Keratinocyte (primary cell): ENCODE measurements around the gene CCN5. TPM values are rescaled to one million over a fixed set of nuclear protein-coding genes. Genes with fewer than 3 reads are reported as not detected.

ENCODE experiments used
- DNase-seq: peaks from one replicate; pipeline ENCODE4 v3.0.0-alpha.2; 2011; ENCODE audit warnings: low read depth, missing footprints, low spot score
- FAIRE-seq: peaks from 2 replicates; lab custom pipeline; 2011; peaks lifted over from hg19 to GRCh38; lab: Jason Lieb, UNC
- H2AFZ ChIP-seq: 2 replicates; pipeline ENCODE4 v1.6.0; 2012; ENCODE audit warnings: low read length, control low read depth, inconsistent platforms; ENCODE audit not compliant: control insufficient read depth
- H3K27ac ChIP-seq: 2 replicates; pipeline ENCODE4 v1.5.1; 2011; ENCODE audit warnings: low read length; ENCODE audit not compliant: control insufficient read depth, insufficient read depth
- H3K27me3 ChIP-seq: 3 replicates; pipeline ENCODE4 v1.6.0; 2011; ENCODE audit warnings: low read length; ENCODE audit not compliant: control insufficient read depth, insufficient read depth; ENCODE audit errors: extremely low read depth
- H3K36me3 ChIP-seq, 2 experiments: 2 replicates in 1 of 2; 3 replicates in 1 of 2; pipeline ENCODE4 v1.5.1; 2011; ENCODE audit warnings: low read length in 2 of 2, mild to moderate bottlenecking in 1 of 2; ENCODE audit not compliant: control insufficient read depth in 2 of 2, insufficient read depth in 2 of 2; ENCODE audit errors: extremely low read depth in 1 of 2
- H3K4me1 ChIP-seq: 3 replicates; pipeline ENCODE4 v1.5.1; 2011; ENCODE audit warnings: low read length; ENCODE audit not compliant: control insufficient read depth, insufficient read depth; ENCODE audit errors: extremely low read depth
- H3K4me2 ChIP-seq: 3 replicates; pipeline ENCODE4 v1.6.0; 2011; ENCODE audit warnings: low read depth, low read length; ENCODE audit not compliant: control insufficient read depth, insufficient read depth; ENCODE audit errors: extremely low read depth
- H3K4me3 ChIP-seq, 3 experiments: fragments of 200-600 bp in 1 of 3; sonication (generic) in 1 of 3; 2 replicates in 2 of 3; 3 replicates in 1 of 3; pipeline ENCODE4 v1.5.1; 2011 to 2016; ENCODE audit warnings: low read length in 3 of 3, mild to moderate bottlenecking in 3 of 3, control low read depth in 2 of 3, inconsistent platforms in 1 of 3, low read depth in 1 of 3, mixed read lengths in 1 of 3, mixed run types in 1 of 3, moderate library complexity in 1 of 3; ENCODE audit not compliant: control insufficient read depth in 2 of 3, insufficient read depth in 2 of 3; ENCODE audit errors: extremely low read depth in 1 of 3
- H3K79me2 ChIP-seq: 2 replicates; pipeline ENCODE4 v1.6.0; 2012; ENCODE audit warnings: low read length; ENCODE audit not compliant: control insufficient read depth, insufficient read depth
- H3K9ac ChIP-seq: 3 replicates; pipeline ENCODE4 v1.6.0; 2011; ENCODE audit warnings: low read length; ENCODE audit not compliant: control insufficient read depth, insufficient read depth; ENCODE audit errors: extremely low read depth
- H3K9me1 ChIP-seq: 3 replicates; pipeline ENCODE4 v1.6.0; 2011; ENCODE audit warnings: low read length; ENCODE audit not compliant: control insufficient read depth, insufficient read depth; ENCODE audit errors: extremely low read depth
- H3K9me3 ChIP-seq: 2 replicates; pipeline ENCODE4 v1.5.1; 2012; ENCODE audit warnings: low read depth, low read length; ENCODE audit not compliant: control insufficient read depth
- H4K20me1 ChIP-seq: 3 replicates; pipeline ENCODE4 v1.6.0; 2011; ENCODE audit warnings: low read length; ENCODE audit not compliant: control insufficient read depth, insufficient read depth; ENCODE audit errors: extremely low read depth
- EZH2 ChIP-seq: IDR thresholded peaks from one replicate; pipeline ENCODE4 v1.6.1; 2012; ENCODE audit warnings: inconsistent platforms, mild to moderate bottlenecking, low read length, moderate library complexity
- dilution Hi-C: fragments of 300-500 bp; cut with MboI; formaldehyde crosslinking; loops from one replicate; pipeline ENCODE4 v1.7.0; 2020; ENCODE audit warnings: low sequenced_read_pairs; ENCODE audit not compliant: extremely low pct_ligation_motif_present
- polyA plus RNA-seq, 5 experiments: library from polyadenylated mRNA; depleted of rRNA in 3 of 5; stranded (reverse) in 3 of 5; stranded (forward) in 1 of 5; unstranded in 1 of 5; fragments of >200 nt; gene quantifications; 1 replicate in 1 of 5; 2 replicates in 3 of 5; 3 replicates in 1 of 5; pipeline versions ENCODE4 v1.2.1 to v1.2.3, GENCODE V29; 2011 to 2012; ENCODE audit warnings: missing spikeins in 2 of 5, low read depth in 1 of 5, low replicate concordance in 1 of 5
- TF ChIP-seq, protein P1 (sequence below), 3 experiments: IDR thresholded peaks in 1 of 3; conservative IDR thresholded peaks in 1 of 3; optimal IDR thresholded peaks in 1 of 3; 2 replicates in 2 of 3; 3 replicates in 1 of 3; pipeline versions ENCODE3 to v1.5.1; 2011; ENCODE audit warnings: low read length in 3 of 3, mild to moderate bottlenecking in 3 of 3, moderate library complexity in 2 of 3, control low read depth in 1 of 3, inconsistent platforms in 1 of 3; ENCODE audit not compliant: insufficient read depth in 2 of 3; ENCODE audit errors: extremely low read depth in 1 of 3

CCN5 gene
- polyA plus RNA-seq, 1 donor (not counting 4 experiments of a cell fraction or from before 2014, with no cell fraction given) = not detected

DNA sequence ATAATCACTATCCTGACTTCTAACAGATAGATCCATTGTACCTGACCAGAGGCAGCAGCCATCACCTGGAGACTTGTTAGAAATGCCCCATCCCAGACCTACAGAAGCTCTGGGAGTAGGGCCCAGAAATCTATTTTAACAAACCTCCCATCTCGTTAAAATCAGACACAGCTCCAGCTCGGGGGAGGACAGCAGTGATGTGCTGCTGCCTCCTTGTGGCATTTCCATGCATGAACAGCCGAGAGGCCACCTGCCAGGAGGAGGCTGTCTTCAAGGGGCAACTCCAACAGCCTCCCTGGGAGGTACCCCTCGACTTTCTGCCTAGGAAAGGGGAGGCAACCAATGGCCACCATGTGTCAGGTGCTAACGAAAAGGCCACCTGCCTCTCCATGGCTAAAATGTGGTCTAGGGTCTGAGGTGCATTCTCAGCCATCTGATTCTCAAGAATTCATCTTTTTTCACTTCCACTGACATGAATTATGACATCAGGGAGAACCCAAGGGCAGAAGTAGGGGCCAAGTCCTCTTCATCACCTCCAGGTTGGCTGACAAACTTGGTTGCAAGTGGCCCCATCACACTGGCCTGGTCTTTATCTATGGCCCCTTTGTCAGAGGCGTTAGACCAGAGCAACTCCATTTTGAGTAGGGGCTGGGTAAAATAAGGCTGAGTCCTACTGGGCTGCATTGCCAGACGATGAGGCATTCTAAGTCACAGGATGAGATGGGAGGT, 18.3 kb downstream of the CCN5 start:
- no peak overlapping the region for H2AFZ ChIP-seq

DNA sequence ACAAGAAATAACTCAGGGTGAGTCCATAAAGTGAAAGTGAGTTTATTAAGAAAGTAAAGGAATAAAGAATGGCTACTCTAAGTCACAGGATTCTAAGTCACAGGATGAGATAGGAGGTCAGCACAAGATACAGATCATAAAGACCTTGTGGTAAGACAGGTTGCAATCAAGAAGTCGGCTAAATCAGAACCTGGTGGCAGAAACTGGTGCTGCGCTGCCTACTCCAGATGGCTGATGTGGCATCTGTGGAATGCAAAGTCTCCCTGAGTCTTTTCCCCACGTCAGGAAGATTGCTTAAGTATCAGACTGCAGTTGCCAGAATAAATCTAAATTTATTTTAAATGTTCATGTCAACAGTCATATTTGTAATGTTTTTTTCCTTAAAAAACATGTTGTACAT, 19.8 kb downstream of the CCN5 start:
- Histone ChIP-seq H3K9me3 (no peaks in the 10 kb centered on the region), H3K4me3 (no peak overlapping the region), H3K36me3 (no peaks in the 10 kb centered on the region), H3K27me3 (no peaks in the 10 kb centered on the region), H4K20me1 (no peaks in the 10 kb centered on the region), H3K79me2 (no peaks in the 10 kb centered on the region), H3K4me1 (peaks cover 17% of the 10 kb centered on the region), H2AFZ (no peak overlapping the region), H3K9me1 (no peaks in the 10 kb centered on the region), H3K4me2 (no peak overlapping the region), H3K9ac (no peak overlapping the region), H3K27ac (no peak overlapping the region)
- TF ChIP-seq, protein P1, sequence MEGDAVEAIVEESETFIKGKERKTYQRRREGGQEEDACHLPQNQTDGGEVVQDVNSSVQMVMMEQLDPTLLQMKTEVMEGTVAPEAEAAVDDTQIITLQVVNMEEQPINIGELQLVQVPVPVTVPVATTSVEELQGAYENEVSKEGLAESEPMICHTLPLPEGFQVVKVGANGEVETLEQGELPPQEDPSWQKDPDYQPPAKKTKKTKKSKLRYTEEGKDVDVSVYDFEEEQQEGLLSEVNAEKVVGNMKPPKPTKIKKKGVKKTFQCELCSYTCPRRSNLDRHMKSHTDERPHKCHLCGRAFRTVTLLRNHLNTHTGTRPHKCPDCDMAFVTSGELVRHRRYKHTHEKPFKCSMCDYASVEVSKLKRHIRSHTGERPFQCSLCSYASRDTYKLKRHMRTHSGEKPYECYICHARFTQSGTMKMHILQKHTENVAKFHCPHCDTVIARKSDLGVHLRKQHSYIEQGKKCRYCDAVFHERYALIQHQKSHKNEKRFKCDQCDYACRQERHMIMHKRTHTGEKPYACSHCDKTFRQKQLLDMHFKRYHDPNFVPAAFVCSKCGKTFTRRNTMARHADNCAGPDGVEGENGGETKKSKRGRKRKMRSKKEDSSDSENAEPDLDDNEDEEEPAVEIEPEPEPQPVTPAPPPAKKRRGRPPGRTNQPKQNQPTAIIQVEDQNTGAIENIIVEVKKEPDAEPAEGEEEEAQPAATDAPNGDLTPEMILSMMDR (optimal IDR thresholded peaks at IDR 0.05 in 1 of 3, IDR thresholded peaks at IDR 0.05 in 1 of 3, conservative IDR thresholded peaks at IDR 0.05 in 1 of 3; ENCODE audit: extremely low read depth in 1 of 3, insufficient read depth in 2 of 3, low read length in 3 of 3) = peak in 2 of 3 experiments; percentile 28 to 35
- no peak for TF ChIP-seq EZH2
- FAIRE-seq (no peak), DNase-seq (no peak)
- dilution Hi-C loops = no loop called here

More for the DNA sequence above, 18.3 kb downstream of the CCN5 start:
- Histone ChIP-seq H3K9me3 (no peaks in the 10 kb centered on the region), H3K27ac (no peak overlapping the region), H4K20me1 (no peaks in the 10 kb centered on the region), H3K4me3 (no peak overlapping the region), H3K27me3 (no peaks in the 10 kb centered on the region), H3K4me2 (no peak overlapping the region), H3K79me2 (no peaks in the 10 kb centered on the region), H3K4me1 (peaks cover 31% of the 10 kb centered on the region), H3K9ac (no peak overlapping the region), H3K9me1 (peaks cover 2% of the 10 kb centered on the region), H3K36me3 (no peaks in the 10 kb centered on the region)
- TF ChIP-seq, protein P1 (optimal IDR thresholded peaks at IDR 0.05 in 1 of 3, IDR thresholded peaks at IDR 0.05 in 1 of 3, conservative IDR thresholded peaks at IDR 0.05 in 1 of 3; ENCODE audit: extremely low read depth in 1 of 3, insufficient read depth in 2 of 3, low read length in 3 of 3) = peak; percentile 94 to 98 (median 96)
- TF ChIP-seq EZH2 = no peak
- dilution Hi-C loops = no loop called here
- DNase-seq = no peak
- no peak for FAIRE-seq
